Ishikawa (cell line): ENCODE data around the gene C1R.

ENCODE experiments used
- CEBPB ChIP-seq: IDR thresholded peaks from 2 replicates; pipeline ENCODE4 v1.6.1; 2012
- CREB1 ChIP-seq: IDR thresholded peaks from 2 replicates; pipeline ENCODE4 v1.6.1; 2012; ENCODE audit warnings: low read depth
- EGR1 ChIP-seq: IDR thresholded peaks from 2 replicates; pipeline ENCODE4 v1.6.1; 2012
- EP300 ChIP-seq: IDR thresholded peaks from 2 replicates; pipeline ENCODE4 v1.6.1; 2012; ENCODE audit warnings: borderline replicate concordance
- FOXM1 ChIP-seq: IDR thresholded peaks from 2 replicates; pipeline ENCODE4 v1.6.1; 2012; ENCODE audit warnings: low read depth, borderline replicate concordance
- NFIC ChIP-seq: IDR thresholded peaks from 2 replicates; pipeline ENCODE4 v1.6.1; 2012
- RAD21 ChIP-seq: IDR thresholded peaks from 2 replicates; pipeline ENCODE4 v1.6.1; 2012; ENCODE audit warnings: low read depth
- REST ChIP-seq: IDR thresholded peaks from 2 replicates; pipeline ENCODE4 v1.6.1; 2012; ENCODE audit warnings: low read depth, mild to moderate bottlenecking
- TAF1 ChIP-seq: IDR thresholded peaks from 2 replicates; pipeline ENCODE4 v1.6.1; 2012; ENCODE audit warnings: low read depth, mild to moderate bottlenecking
- TCF12 ChIP-seq: IDR thresholded peaks from 2 replicates; pipeline ENCODE4 v1.6.1; 2012; ENCODE audit warnings: low read depth
- TEAD4 ChIP-seq: IDR thresholded peaks from 2 replicates; pipeline ENCODE4 v1.6.1; 2012
- YY1 ChIP-seq: IDR thresholded peaks from 2 replicates; pipeline ENCODE4 v1.6.1; 2012; ENCODE audit warnings: low read depth
- ZBTB7A ChIP-seq: IDR thresholded peaks from 2 replicates; pipeline ENCODE4 v1.6.1; 2012; ENCODE audit warnings: low read depth
- TF ChIP-seq, protein P1 (sequence below): IDR thresholded peaks from 2 replicates; pipeline ENCODE4 v1.6.1; 2012
- TF ChIP-seq, protein P2 (sequence below): IDR thresholded peaks from 2 replicates; pipeline ENCODE4 v1.6.1; 2012

Gene C1R

GRCh38 chr12:7081037-7081436, 11.2 kb downstream of the C1R start:
- TF ChIP-seq EGR1 (no peak), FOXM1 (no peak), TEAD4 (no peak), CREB1 (no peak), EP300 (no peak), CEBPB (no peak), NFIC (no peak), TAF1 (no peak), TCF12 (no peak), YY1 (no peak), REST (no peak), RAD21 (no peak), ZBTB7A (no peak)
- TF ChIP-seq, protein P1, sequence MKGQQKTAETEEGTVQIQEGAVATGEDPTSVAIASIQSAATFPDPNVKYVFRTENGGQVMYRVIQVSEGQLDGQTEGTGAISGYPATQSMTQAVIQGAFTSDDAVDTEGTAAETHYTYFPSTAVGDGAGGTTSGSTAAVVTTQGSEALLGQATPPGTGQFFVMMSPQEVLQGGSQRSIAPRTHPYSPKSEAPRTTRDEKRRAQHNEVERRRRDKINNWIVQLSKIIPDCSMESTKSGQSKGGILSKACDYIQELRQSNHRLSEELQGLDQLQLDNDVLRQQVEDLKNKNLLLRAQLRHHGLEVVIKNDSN = no peak
- TF ChIP-seq, protein P2, sequence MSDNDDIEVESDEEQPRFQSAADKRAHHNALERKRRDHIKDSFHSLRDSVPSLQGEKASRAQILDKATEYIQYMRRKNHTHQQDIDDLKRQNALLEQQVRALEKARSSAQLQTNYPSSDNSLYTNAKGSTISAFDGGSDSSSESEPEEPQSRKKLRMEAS = no peak

- TF ChIP-seq TCF12 (no peak), CEBPB (no peak), ZBTB7A (no peak), FOXM1 (no peak), RAD21 (no peak), CREB1 (no peak), NFIC (no peak), EP300 (no peak), YY1 (no peak), TEAD4 (no peak), EGR1 (no peak)
- TF ChIP-seq, protein P1 = no peak
- TF ChIP-seq, protein P2 = no peak
Measured at GRCh38 chr12:7079826-7080125, 12.5 kb downstream of the C1R start.

DNA sequence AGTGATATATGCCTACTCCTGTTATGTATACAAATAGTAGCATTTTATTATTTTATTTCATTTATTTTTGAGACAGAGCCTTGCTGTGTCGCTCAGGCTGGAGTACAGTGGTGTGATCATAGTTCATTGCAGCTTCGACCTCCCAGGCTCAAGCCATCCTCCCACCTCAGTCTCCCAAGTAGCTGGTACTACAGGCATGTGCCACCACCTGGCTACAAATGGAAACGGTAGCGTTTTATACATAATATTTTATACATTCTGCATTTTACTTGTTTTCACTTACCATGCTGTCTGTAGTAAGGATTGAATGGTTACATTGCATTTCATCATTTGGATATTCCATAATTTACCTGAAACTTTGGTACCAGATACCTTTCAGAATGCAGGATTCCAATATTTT, 14.1 kb downstream of the C1R start:
- TF ChIP-seq YY1 = no peak
- no peak for TF ChIP-seq EGR1
- TF ChIP-seq TEAD4 = no peak
- no peak for TF ChIP-seq FOXM1
- TF ChIP-seq, protein P2 = no peak

DNA sequence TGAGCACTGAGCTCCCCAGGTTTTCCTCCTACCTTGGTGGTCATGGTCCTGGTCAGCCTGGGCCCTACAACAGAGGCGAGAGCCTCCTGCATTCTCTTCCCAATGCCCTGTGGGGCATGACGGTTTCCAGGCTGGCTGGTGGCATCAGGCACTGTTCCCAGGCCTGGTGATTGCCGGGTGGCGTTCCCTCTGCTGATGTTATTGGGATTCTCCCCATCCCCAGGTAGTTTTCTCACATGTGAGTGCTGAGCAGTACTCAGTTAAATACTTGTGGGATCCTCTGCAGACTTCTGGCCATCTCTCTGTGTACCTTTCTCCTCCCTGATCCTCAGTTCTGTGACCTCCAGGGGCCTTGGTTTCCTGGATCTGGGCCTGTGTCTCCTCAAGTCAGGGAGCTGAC, 15.8 kb downstream of the C1R start:
- TF ChIP-seq EP300 = no peak
- TF ChIP-seq RAD21 = no peak
- no peak for TF ChIP-seq NFIC
- TF ChIP-seq CREB1 = no peak
- TF ChIP-seq, protein P2 = no peak
- no peak for TF ChIP-seq ZBTB7A
- TF ChIP-seq, protein P1 = no peak
- no peak for TF ChIP-seq TCF12

- no peak for TF ChIP-seq YY1
- TF ChIP-seq EP300 = no peak
- no peak for TF ChIP-seq FOXM1
- TF ChIP-seq, protein P2 = no peak
- no peak for TF ChIP-seq TEAD4
- no peak for TF ChIP-seq TAF1
Measured at GRCh38 chr12:7075939-7076338, 16.3 kb downstream of the C1R start.

- TF ChIP-seq EGR1 (no peak), TEAD4 (no peak), ZBTB7A (no peak), TAF1 (no peak), CREB1 (no peak), CEBPB (no peak), EP300 (no peak), REST (no peak), RAD21 (no peak), TCF12 (no peak), YY1 (no peak), FOXM1 (no peak), NFIC (no peak)
- TF ChIP-seq, protein P1 = no peak
- TF ChIP-seq, protein P2 = no peak
Measured at GRCh38 chr12:7075518-7075917, 16.7 kb downstream of the C1R start.
